Spleen (tissue), 11 donors: ENCODE data around the gene ASCL5. TPM values are rescaled to one million over a fixed set of nuclear protein-coding genes. Genes with fewer than 3 reads are reported as not detected.

Experiments
- DNase-seq: peaks from one replicate; pipeline ENCODE4 v3.0.0-alpha.2; 2020
- H3K27ac ChIP-seq, 8 donors: fragments of 200-600 bp; sonication (generic) in 7 of 8; 1 replicate in 4 of 8; 2 replicates in 4 of 8; pipeline versions ENCODE4 v1.5.0 to v1.8.0; 2016 to 2021; ENCODE audit warnings: inconsistent platforms in 4 of 8, mild to moderate bottlenecking in 4 of 8, moderate library complexity in 1 of 8
- H3K27me3 ChIP-seq, 7 donors: fragments of 200-600 bp; sonication (generic) in 6 of 7; replicated peaks in 1 of 7; 1 replicate in 4 of 7; 2 replicates in 3 of 7; pipeline versions ENCODE4 v1.5.0 to v1.8.0; 2016 to 2021; ENCODE audit warnings: inconsistent platforms in 3 of 7, mild to moderate bottlenecking in 1 of 7
- H3K36me3 ChIP-seq, 6 donors: fragments of 200-600 bp; sonication (generic) in 5 of 6; 1 replicate in 4 of 6; 2 replicates in 2 of 6; pipeline versions ENCODE4 v1.5.0 to v1.8.0; 2016 to 2021; ENCODE audit warnings: inconsistent platforms in 2 of 6
- H3K4me1 ChIP-seq, 6 donors: fragments of 200-600 bp; sonication (generic) in 5 of 6; 1 replicate in 3 of 6; 2 replicates in 3 of 6; pipeline versions ENCODE4 v1.5.0 to v1.8.0; 2016 to 2021; ENCODE audit warnings: inconsistent platforms in 3 of 6
- H3K4me3 ChIP-seq, 8 donors: fragments of 200-600 bp; sonication (generic) in 7 of 8; 1 replicate in 4 of 8; 2 replicates in 4 of 8; pipeline versions ENCODE4 v1.5.0 to v1.8.0; 2016 to 2021; ENCODE audit warnings: inconsistent platforms in 4 of 8, mild to moderate bottlenecking in 4 of 8, moderate library complexity in 2 of 8
- H3K9me3 ChIP-seq, 8 donors: fragments of 200-600 bp; sonication (generic) in 7 of 8; 1 replicate in 4 of 8; 2 replicates in 4 of 8; pipeline versions ENCODE4 v1.5.0 to v1.8.0; 2016 to 2021; ENCODE audit warnings: inconsistent platforms in 4 of 8
- CTCF ChIP-seq, 11 experiments: fragments of 200-600 bp in 7 of 11; fragments of 450-650 bp in 4 of 11; sonication (generic) in 4 of 11; IDR thresholded peaks in 8 of 11; conservative IDR thresholded peaks in 3 of 11; 1 replicate in 7 of 11; 2 replicates in 4 of 11; pipeline versions ENCODE4 v1.4.0 to v1.8.0; 2016 to 2021; ENCODE audit warnings: antibody characterized with exemption in 11 of 11, inconsistent platforms in 4 of 11, mild to moderate bottlenecking in 1 of 11
- POLR2A ChIP-seq, 3 donors: fragments of 450-650 bp; IDR thresholded peaks; one replicate each; pipeline ENCODE4 v1.5.1; 2017; ENCODE audit warnings: antibody characterized with exemption in 3 of 3, mild to moderate bottlenecking in 1 of 3
- POLR2AphosphoS5 ChIP-seq, 3 donors: sonication (generic); formaldehyde crosslinking; IDR thresholded peaks; one replicate each; pipeline ENCODE4 v1.5.1; 2017; ENCODE audit warnings: antibody characterized with exemption in 3 of 3
- WGBS, 5 donors: extraction: QIAGEN DNeasy Blood & Tissue Kit in 3 of 5; methylation state at CpG; one replicate each; pipeline versions ENCODE4 v1.1.5 to v1.1.7; 2013 to 2018; 5-methylcytosine and 5-hydroxymethylcytosine counted together
- intact Hi-C: fragments of 100-400 bp; cut with DNase I; formaldehyde crosslinking; loops from one replicate; pipeline ENCODE4 v1.15.0; 2023; ENCODE audit warnings: low total_unique reads
- polyA plus RNA-seq, 3 donors: library from polyadenylated mRNA; stranded (reverse); fragments of 200-250 nt; gene quantifications; one replicate each; pipeline ENCODE4 v1.2.1, GENCODE V29; 2013
- total RNA-seq, 7 donors: library from RNA; depleted of rRNA in 3 of 7; stranded (reverse); fragments of >200 nt in 3 of 7; fragmentation: NEBNext Ultra II Directional in 4 of 7; extraction: Animal tissue kit (Norgen Biotek cat#: 25700) in 4 of 7; gene quantifications; one replicate each; pipeline versions ENCODE4 v1.1.0 to v1.2.1, GENCODE V29; 2016 to 2021
- donor health status: healthy with polysubstance abuse.
- donor health status: DM: no; HTN: no; CAD: no; lungs with moderate emphysema.
- donor health status: DM: no; HTN: no; CAD: no.
- donor health status: Bipolar disorder and iron deficiency.
- donor health status: healthy.
- donor health status: DM: no; HTN: no; CAD: no.
- donor health status: DM: yes; HTN: yes; CAD: no.

Gene ASCL5
- total and polyA plus RNA-seq, 10 donors: 0.06 to 0.85 (median 0.09) TPM; not detected in 6

GRCh38 chr1:201066986-201067385 is 60.0 kb downstream of the ASCL5 start:
- WGBS, 5 donors: 65 to 83% (median 77%) methylated on average over 4 of the region's 4 CpGs
- intact Hi-C loops: no loop called here

GRCh38 chr1:201065686-201066085 is 61.3 kb downstream of the ASCL5 start:
- H3K4me3 ChIP-seq: no peak overlapping the region
- no peaks in the 10 kb centered on the region for H3K4me1 ChIP-seq
- no peak for TF ChIP-seq POLR2AphosphoS5 (IDR thresholded peaks at IDR 0.05)
- no peaks in the 10 kb centered on the region for H3K36me3 ChIP-seq
- no peaks in the 10 kb centered on the region for H3K9me3 ChIP-seq
- H3K27ac ChIP-seq: no peak overlapping the region
- DNase-seq: no peak
- intact Hi-C loops: no loop called here
- WGBS, 5 donors: 81 to 95% (median 91%) methylated on average over 8 to 10 of the region's 10 CpGs
- peaks cover 0 to 9% (median 0%) of the 10 kb centered on the region in 7 donors for H3K27me3 ChIP-seq

More at GRCh38 chr1:201066986-201067385, 60.0 kb downstream of the ASCL5 start:
- TF ChIP-seq POLR2A (IDR thresholded peaks at IDR 0.05): no peak
- TF ChIP-seq POLR2AphosphoS5 (IDR thresholded peaks at IDR 0.05): no peak
- no peak for TF ChIP-seq CTCF (IDR thresholded peaks at IDR 0.05 in 8 of 11, conservative IDR thresholded peaks at IDR 0.05 in 3 of 11)
- Histone ChIP-seq H3K4me1 (peaks cover 0 to 3% (median 0%) of the 10 kb centered on the region in 6 donors), H3K27me3 (peaks cover 0 to 9% (median 0%) of the 10 kb centered on the region in 7 donors), H3K9me3 (no peaks in the 10 kb centered on the region), H3K36me3 (no peaks in the 10 kb centered on the region), H3K4me3 (no peak overlapping the region), H3K27ac (no peak overlapping the region)
- no peak for DNase-seq

GRCh38 chr1:201064806-201065205 is 62.2 kb downstream of the ASCL5 start:
- DNase-seq: no peak
- no peaks in the 10 kb centered on the region for H3K4me1 ChIP-seq
- 75 to 84% (median 78%) methylated on average over 8 of the region's 8 CpGs for WGBS, 5 donors
- H3K36me3 ChIP-seq: no peaks in the 10 kb centered on the region
- H3K4me3 ChIP-seq: no peak overlapping the region
- no peak for TF ChIP-seq POLR2AphosphoS5 (IDR thresholded peaks at IDR 0.05)
- TF ChIP-seq POLR2A (IDR thresholded peaks at IDR 0.05): no peak
- TF ChIP-seq CTCF (IDR thresholded peaks at IDR 0.05 in 8 of 11, conservative IDR thresholded peaks at IDR 0.05 in 3 of 11): no peak
- intact Hi-C loops: no loop called here
- no peaks in the 10 kb centered on the region for H3K9me3 ChIP-seq
- H3K27ac ChIP-seq: no peak overlapping the region
- peaks cover 0 to 4% (median 0%) of the 10 kb centered on the region in 7 donors for H3K27me3 ChIP-seq

Other genes starting within 250 kb of the ASCL5 start
- gene INAVA, start 232.3 kb downstream of the ASCL5 start, total RNA-seq: 1 to 10 TPM in 1 of 7 donors, under 1 TPM in 3, not detected in 3; 0.32 to 1.4 (median 0.72) TPM
- gene INAVA, start 232.3 kb downstream of the ASCL5 start, polyA plus RNA-seq: under 1 TPM; 0.39 to 0.42 (median 0.39) TPM
- 10 to 100 TPM; 27.1 to 49.0 (median 30.0) TPM for gene KIF21B, start 103.5 kb downstream of the ASCL5 start, total RNA-seq
- 1 to 10 TPM; 3.0 to 9.3 (median 4.5) TPM for gene KIF21B, start 103.5 kb downstream of the ASCL5 start, polyA plus RNA-seq
- gene CACNA1S, start 14.8 kb downstream of the ASCL5 start, total RNA-seq: under 1 TPM in 2 of 7 donors, not detected in 5; 0.09 to 0.17 TPM
- gene CACNA1S, start 14.8 kb downstream of the ASCL5 start, polyA plus RNA-seq: under 1 TPM in 1 of 3 donors, not detected in 2; 0.04 TPM
- gene TMEM9, start 27.3 kb upstream of the ASCL5 start, total RNA-seq: 10 to 100 TPM; 21.5 to 50.3 (median 33.9) TPM
- gene TMEM9, start 27.3 kb upstream of the ASCL5 start, polyA plus RNA-seq: 10 to 100 TPM; 28.2 to 39.8 (median 35.6) TPM
- not detected for gene IGFN1, start 63.6 kb upstream of the ASCL5 start, total RNA-seq
- gene IGFN1, start 63.6 kb upstream of the ASCL5 start, polyA plus RNA-seq: under 1 TPM; 0.02 to 0.03 (median 0.02) TPM
- not detected for gene PKP1, start 156.3 kb upstream of the ASCL5 start, total RNA-seq
- under 1 TPM; 0.04 to 0.10 (median 0.06) TPM for gene PKP1, start 156.3 kb upstream of the ASCL5 start, polyA plus RNA-seq